D721Med (cell line): Measurements from ENCODE around the gene PRODH2.

Source experiments
- DNase-seq: peaks from one replicate; pipeline ENCODE4 v3.0.0; 2011; ENCODE audit warnings: low spot score; ENCODE audit not compliant: insufficient read length
- FAIRE-seq: peaks from 2 replicates; lab custom pipeline; 2011; peaks lifted over from hg19 to GRCh38; lab: Jason Lieb, UNC
- CTCF ChIP-seq: IDR thresholded peaks from 2 replicates; pipeline ENCODE4 v1.5.1; 2012; ENCODE audit warnings: mild to moderate bottlenecking, control low read depth; ENCODE audit not compliant: insufficient read depth; ENCODE audit errors: missing control alignments

The PRODH2 gene

GRCh38 chr19:35789195-35789977 is 23.3 kb downstream of the PRODH2 start:
- no peak for DNase-seq
- TF ChIP-seq CTCF = no peak
- no peak for FAIRE-seq

GRCh38 chr19:35788205-35788960 is 24.3 kb downstream of the PRODH2 start:
- no peak for TF ChIP-seq CTCF
- no peak for FAIRE-seq

GRCh38 chr19:35787227-35787799 is 25.3 kb downstream of the PRODH2 start:
- TF ChIP-seq CTCF = no peak
- FAIRE-seq (no peak), DNase-seq (no peak)

More at GRCh38 chr19:35788205-35788960, 24.3 kb downstream of the PRODH2 start:
- no peak for DNase-seq

GRCh38 chr19:35786299-35787160 is 26.1 kb downstream of the PRODH2 start:
- no peak for TF ChIP-seq CTCF
- no peak for DNase-seq
- FAIRE-seq = no peak

- FAIRE-seq (no peak), DNase-seq (no peak)
- no peak for TF ChIP-seq CTCF
These were observed 27.4 kb downstream of the PRODH2 start for GRCh38 chr19:35785339-35785627.

GRCh38 chr19:35784503-35785338 is 27.9 kb downstream of the PRODH2 start:
- FAIRE-seq (no peak), DNase-seq (no peak)
- TF ChIP-seq CTCF = no peak
